Activated CD8-positive, alpha-beta T cell treated with anti-CD3 and anti-CD28 coated beads for 36 hours (primary cell): ENCODE measurements around the gene BORA. TPM values are rescaled to one million over a fixed set of nuclear protein-coding genes. Genes with fewer than 3 reads are reported as not detected.
"Not testable (repeated sequence)": the region's sequence is repeated elsewhere in the genome, so short reads cannot be mapped to it uniquely, and the experiment has no call there.

Source experiments
- ATAC-seq: fragments of 200-7000 bp; cut with Tn5 transposase; one replicate; pipeline ENCODE4 v1.10.0; 2021; ENCODE audit warnings: mild to moderate bottlenecking, moderate library complexity
- CTCF ChIA-PET: fragments of 350-600 bp; sonication (Branson Sonifier 250); formaldehyde crosslinking; loops from one replicate; lab custom pipeline; 2021; ENCODE audit warnings: antibody characterized with exemption; lab: Charles Lee
- POLR2A ChIA-PET: fragments of 350-600 bp; sonication (Branson Sonifier 250); formaldehyde crosslinking; loops from one replicate; lab custom pipeline; 2021; ENCODE audit warnings: antibody characterized with exemption; lab: Charles Lee
- DNase-seq: peaks from one replicate; pipeline ENCODE4 v3.0.0-alpha.2; 2020
- H3K27ac Mint-ChIP-seq: one replicate; pipeline ENCODE4 v1.8.0; 2021; ENCODE audit warnings: mild to moderate bottlenecking, mixed read lengths
- H3K27me3 Mint-ChIP-seq: one replicate; pipeline ENCODE4 v1.8.0; 2021; ENCODE audit warnings: mixed read lengths
- H3K36me3 Mint-ChIP-seq: one replicate; pipeline ENCODE4 v1.8.0; 2021; ENCODE audit warnings: low read depth, mixed read lengths
- H3K4me1 Mint-ChIP-seq: one replicate; pipeline ENCODE4 v1.8.0; 2021; ENCODE audit warnings: low read depth, mixed read lengths
- H3K4me3 Mint-ChIP-seq: one replicate; pipeline ENCODE4 v1.8.0; 2021; ENCODE audit warnings: mild to moderate bottlenecking, moderate library complexity, mixed read lengths
- H3K9me3 Mint-ChIP-seq: one replicate; pipeline ENCODE4 v1.8.0; 2021; ENCODE audit warnings: mixed read lengths
- intact Hi-C: fragments of 100-400 bp; cut with micrococcal nuclease; formaldehyde crosslinking; loops from one replicate; pipeline ENCODE4 v1.10.0; 2022
- total RNA-seq, 2 experiments: library from RNA; stranded (reverse); gene quantifications; one replicate each; pipeline ENCODE4 v1.2.3, GENCODE V29; 2021
- TF ChIP-seq, protein P1 (sequence below): fragments of 200-600 bp; IDR thresholded peaks from one replicate; pipeline ENCODE4 v1.8.0; 2022; ENCODE audit warnings: antibody characterized with exemption, mild to moderate bottlenecking

Gene BORA
- total RNA-seq, 2 experiments from 2014 or later, result 16.8 to 17.5 TPM

GRCh38 chr13:72700509-72700908, 27.2 kb upstream of the BORA start:
- Mint-ChIP-seq H3K27me3 (no peaks in the 10 kb centered on the region), H3K36me3 (peaks cover 3% of the 10 kb centered on the region), H3K27ac (no peak overlapping the region), H3K4me1 (no peaks in the 10 kb centered on the region), H3K4me3 (no peak overlapping the region), H3K9me3 (peaks cover 8% of the 10 kb centered on the region)
- ChIA-PET CTCF (no interaction called here), POLR2A (no interaction called here)
- DNase-seq (no peak), ATAC-seq (no peak)
- TF ChIP-seq, protein P1, sequence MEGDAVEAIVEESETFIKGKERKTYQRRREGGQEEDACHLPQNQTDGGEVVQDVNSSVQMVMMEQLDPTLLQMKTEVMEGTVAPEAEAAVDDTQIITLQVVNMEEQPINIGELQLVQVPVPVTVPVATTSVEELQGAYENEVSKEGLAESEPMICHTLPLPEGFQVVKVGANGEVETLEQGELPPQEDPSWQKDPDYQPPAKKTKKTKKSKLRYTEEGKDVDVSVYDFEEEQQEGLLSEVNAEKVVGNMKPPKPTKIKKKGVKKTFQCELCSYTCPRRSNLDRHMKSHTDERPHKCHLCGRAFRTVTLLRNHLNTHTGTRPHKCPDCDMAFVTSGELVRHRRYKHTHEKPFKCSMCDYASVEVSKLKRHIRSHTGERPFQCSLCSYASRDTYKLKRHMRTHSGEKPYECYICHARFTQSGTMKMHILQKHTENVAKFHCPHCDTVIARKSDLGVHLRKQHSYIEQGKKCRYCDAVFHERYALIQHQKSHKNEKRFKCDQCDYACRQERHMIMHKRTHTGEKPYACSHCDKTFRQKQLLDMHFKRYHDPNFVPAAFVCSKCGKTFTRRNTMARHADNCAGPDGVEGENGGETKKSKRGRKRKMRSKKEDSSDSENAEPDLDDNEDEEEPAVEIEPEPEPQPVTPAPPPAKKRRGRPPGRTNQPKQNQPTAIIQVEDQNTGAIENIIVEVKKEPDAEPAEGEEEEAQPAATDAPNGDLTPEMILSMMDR, result no peak
- intact Hi-C loops, result no loop called here

DNA sequence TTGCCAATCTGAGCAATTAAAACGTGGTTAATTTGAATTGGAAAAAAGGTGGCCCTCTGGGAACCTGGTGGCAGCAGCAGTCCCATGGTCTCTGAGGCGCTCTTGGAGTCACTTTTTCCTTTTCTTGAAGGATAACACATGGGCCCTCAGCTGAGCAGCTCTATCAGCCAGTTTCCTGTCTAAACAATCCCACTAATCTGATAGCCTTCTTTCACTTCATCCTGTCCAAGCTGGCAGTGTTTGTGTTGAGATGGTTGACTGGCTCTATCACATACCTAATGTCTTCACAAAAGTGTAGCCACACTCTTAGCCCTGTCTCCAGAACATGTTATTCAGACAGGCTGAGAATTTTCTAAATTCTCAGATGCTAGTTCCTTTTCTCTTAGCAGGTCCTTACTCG, 10.9 kb upstream of the BORA start:
- Mint-ChIP-seq H3K27me3 (no peaks in the 10 kb centered on the region), H3K4me3 (no peak overlapping the region), H3K4me1 (peaks cover 24% of the 10 kb centered on the region), H3K9me3 (peaks cover 4% of the 10 kb centered on the region), H3K36me3 (peaks cover 79% of the 10 kb centered on the region), H3K27ac (no peak overlapping the region)
- DNase-seq (no peak), ATAC-seq (no peak)
- TF ChIP-seq, protein P1, result no peak
- ChIA-PET POLR2A (interaction anchor here (1.2 kb wide), 1 partner anchor 10 kb away, joined by 3 read pairs; no protein-coding TSS in a partner anchor), CTCF (no interaction called here)
- intact Hi-C loops, result no loop called here

DNA sequence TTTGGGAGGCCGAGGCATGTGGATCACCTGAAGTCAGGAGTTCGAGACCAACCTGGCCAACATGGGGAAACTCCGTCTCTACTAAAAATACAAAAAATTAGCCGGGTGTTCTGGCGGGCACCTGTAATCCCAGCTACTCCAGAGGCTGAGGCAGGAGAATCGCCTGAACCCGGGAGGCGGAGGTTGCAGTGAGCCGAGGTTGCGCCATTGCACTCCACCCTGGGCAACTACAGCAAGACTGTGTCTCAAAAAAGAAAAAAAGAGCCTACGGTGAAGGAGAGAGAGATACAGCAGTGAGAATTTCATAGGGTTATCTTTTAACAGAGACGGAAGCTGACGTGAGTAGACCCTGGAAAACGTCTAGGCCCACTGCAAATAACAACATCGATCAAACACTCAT, 1.5 kb upstream of the BORA start:
- H3K36me3 Mint-ChIP-seq, result peaks cover 40% of the 10 kb centered on the region
- not testable (repeated sequence) for DNase-seq, H3K9me3 Mint-ChIP-seq, ATAC-seq, H3K27me3 Mint-ChIP-seq
- CTCF ChIA-PET, result interaction anchor here (1.1 kb wide), 1 partner anchor 23 kb away, joined by 3 read pairs; no protein-coding TSS in a partner anchor
- POLR2A ChIA-PET, result interaction anchor here (0.7 to 1.4 kb wide), 2 partner anchors 9 to 63 kb away, joined by 3 read pairs; no protein-coding TSS in a partner anchor
- intact Hi-C loops, result loop anchor here (5.0 kb wide), 1 partner anchor 56 kb away; the partner anchor contains the start of genes DIS3 and PIBF1
- peaks cover 47% of the 10 kb centered on the region for H3K4me1 Mint-ChIP-seq
- peak overlapping the region; percentile 93 for H3K4me3 Mint-ChIP-seq
- peak overlapping the region; percentile 92 for H3K27ac Mint-ChIP-seq

GRCh38 chr13:72726726-72727416, 852 bp upstream of the BORA start:
- Mint-ChIP-seq H3K9me3 (no peaks in the 10 kb centered on the region), H3K27me3 (no peaks in the 10 kb centered on the region), H3K4me1 (peaks cover 50% of the 10 kb centered on the region), H3K4me3 (peak overlapping the region; percentile 93), H3K27ac (peak overlapping the region; percentile 92), H3K36me3 (peaks cover 40% of the 10 kb centered on the region)
- peak; percentile 17 for ATAC-seq
- POLR2A ChIA-PET, result interaction anchor here (0.7 to 1.4 kb wide), 2 partner anchors 10 to 63 kb away, joined by 3 read pairs; no protein-coding TSS in a partner anchor
- DNase-seq, result peak; percentile 58
- CTCF ChIA-PET, result interaction anchor here (1.1 kb wide), 1 partner anchor 22 kb away, joined by 3 read pairs; no protein-coding TSS in a partner anchor
- TF ChIP-seq, protein P1, result no peak
- intact Hi-C loops, result loop anchor here (5.0 kb wide), 1 partner anchor 55 kb away; the partner anchor contains the start of genes DIS3 and PIBF1

GRCh38 chr13:72728290-72728605, 525 bp downstream of the BORA start:
- POLR2A ChIA-PET, result interaction anchor here (1.2 kb wide), 1 partner anchor 15 kb away, joined by 3 read pairs; no protein-coding TSS in a partner anchor
- Mint-ChIP-seq H3K4me3 (peak overlapping the region; percentile 93), H3K27ac (peak overlapping the region; percentile 92), H3K27me3 (no peaks in the 10 kb centered on the region), H3K36me3 (peaks cover 43% of the 10 kb centered on the region), H3K9me3 (no peaks in the 10 kb centered on the region), H3K4me1 (peaks cover 43% of the 10 kb centered on the region)
- CTCF ChIA-PET, result no interaction called here
- TF ChIP-seq, protein P1, result no peak
- intact Hi-C loops, result loop anchor here (5.0 kb wide), 1 partner anchor 54 kb away; the partner anchor contains the start of genes DIS3 and PIBF1
- DNase-seq (no peak), ATAC-seq (no peak)
